NCI-H1694 (cell line): ENCODE measurements around the gene TSC1.
"Not testable (repeated sequence)": the region's sequence is repeated elsewhere in the genome, so short reads cannot be mapped to it uniquely, and the experiment has no call there.

Experiments
- DNase-seq: peaks from one replicate; lab custom pipeline; 2025; lab: John Stamatoyannopoulos, UW

Gene TSC1

DNA sequence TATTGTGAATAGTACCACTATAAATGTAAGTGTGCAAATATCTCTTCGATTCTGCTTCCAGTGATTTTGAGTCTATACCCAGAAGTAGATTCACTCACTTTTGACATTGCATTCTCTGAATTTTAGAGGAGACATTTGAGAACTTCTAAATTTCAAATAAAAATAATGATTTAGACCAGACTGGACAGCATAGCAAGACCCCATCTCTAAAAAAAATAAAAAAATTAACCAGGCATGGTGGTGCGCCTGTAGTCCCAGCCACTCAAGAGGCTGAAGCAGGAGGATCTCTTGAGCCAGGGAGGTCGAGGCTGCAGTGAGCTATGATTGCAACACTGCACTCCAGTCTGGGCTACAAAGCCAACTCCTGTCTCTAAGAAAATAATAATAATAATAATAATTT, 32.2 kb upstream of the TSC1 start:
- DNase-seq = no peak

DNA sequence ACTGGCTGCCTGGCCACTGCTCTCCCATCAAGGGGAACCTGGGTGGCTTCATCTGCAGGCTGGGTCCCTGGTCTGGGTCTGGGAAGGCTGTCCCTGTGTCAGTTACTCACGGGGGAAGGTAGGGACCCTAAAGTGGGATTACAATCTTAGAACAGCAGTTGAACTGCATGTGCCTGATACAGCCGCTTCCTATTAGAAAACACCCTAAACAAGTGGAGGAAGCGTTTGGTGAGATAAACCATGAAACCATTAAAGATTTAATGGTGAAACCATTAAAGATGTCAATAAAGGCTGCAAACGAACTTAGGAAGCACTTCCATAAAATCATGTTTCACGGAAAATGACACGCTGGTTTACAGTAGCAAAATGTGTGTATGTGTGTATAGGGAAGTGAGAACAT, 31.5 kb upstream of the TSC1 start:
- no peak for DNase-seq

DNA sequence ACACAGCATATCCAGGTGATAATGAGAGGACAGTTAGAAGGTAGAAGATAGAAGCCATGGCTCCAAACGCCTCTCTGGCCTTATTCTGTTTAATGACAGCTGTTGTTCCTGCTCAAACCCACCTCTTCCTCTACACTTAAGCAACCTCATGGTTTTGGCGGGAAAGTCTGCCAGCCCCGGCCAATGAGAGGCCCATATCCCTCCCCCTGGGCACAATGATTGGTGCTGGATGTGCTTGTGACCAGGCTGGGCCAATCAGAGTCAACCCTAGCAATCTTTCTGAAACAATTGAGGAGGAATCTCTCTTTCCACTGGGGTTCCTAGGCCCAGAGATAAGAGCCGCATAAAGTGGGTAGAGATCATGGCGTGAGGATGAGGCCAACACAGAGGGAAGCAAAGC, 29.3 kb upstream of the TSC1 start:
- DNase-seq = no peak

DNA sequence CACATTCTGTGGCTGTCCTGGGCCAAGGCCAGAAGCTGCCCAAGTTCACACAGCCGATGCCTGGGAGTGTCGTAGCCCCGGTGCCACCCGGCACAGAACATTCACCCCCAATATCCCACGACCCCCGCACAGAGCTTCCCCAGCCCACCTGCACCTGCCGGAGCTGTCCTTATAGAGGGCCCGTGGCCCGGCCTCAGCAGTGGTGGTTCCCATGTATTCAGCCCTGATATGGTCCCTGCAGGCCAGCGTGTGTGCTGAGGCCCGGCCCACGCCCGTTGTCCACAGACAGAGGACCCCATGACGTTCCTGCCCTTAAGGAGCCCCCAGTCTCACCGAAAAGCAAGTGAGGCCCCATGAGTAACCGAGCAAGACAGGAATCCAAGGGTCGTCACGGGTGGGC, 28.8 kb upstream of the TSC1 start:
- DNase-seq = no peak

DNA sequence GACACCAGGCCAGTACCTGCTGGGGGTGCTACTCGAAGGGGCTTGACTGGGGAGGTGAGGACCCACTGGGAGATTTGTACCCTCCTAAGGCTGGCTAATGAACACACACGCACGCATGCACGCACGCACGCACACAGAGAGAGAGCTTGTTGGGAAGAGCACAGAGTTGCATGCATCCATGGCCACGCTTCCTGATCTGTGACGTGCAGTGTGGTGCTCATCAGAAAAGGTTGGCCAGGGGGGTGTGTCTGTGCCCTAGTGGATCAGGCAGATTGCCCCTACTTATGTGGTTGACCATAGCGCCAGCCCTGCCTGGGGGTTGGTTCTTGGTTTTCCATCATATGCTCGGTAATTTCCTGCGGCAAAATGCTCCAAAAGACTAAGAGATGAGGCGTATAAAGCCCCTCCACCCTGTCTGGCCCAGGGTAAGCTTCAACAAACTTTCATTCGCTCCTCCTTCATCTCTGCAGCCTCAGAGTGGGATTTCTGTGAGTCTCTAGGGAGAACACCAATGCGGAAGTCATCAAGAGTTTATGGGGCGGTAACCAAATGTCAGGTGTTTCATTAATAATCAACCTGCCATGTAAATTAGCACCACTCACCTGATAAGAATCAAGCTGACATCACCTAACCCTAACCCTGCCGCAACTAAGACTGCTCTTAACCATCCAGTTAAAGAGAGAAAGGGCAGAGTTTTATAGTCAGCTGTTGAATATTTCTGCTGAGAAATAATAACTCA, 26.1 kb upstream of the TSC1 start:
- DNase-seq = no peak

DNA sequence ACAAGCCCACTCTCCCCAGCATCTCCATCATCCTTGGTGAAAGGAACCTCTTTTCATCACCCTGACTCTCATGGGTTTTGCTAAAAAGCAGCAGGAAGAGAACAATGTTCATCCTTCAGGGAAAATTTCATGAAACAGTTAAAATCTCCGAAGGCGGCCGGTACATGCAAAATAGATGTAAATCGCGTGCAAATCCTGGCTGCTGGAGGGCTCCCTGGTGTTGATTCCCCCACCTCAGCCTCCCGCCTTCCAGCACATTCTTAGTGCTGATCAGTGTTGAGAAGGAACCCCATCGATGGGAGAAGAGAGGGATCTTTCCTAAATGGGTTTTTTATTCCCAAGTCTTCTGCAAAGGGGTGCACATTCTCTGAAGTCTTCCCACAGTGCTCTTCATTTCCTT, 25.4 kb upstream of the TSC1 start:
- DNase-seq = no peak

DNA sequence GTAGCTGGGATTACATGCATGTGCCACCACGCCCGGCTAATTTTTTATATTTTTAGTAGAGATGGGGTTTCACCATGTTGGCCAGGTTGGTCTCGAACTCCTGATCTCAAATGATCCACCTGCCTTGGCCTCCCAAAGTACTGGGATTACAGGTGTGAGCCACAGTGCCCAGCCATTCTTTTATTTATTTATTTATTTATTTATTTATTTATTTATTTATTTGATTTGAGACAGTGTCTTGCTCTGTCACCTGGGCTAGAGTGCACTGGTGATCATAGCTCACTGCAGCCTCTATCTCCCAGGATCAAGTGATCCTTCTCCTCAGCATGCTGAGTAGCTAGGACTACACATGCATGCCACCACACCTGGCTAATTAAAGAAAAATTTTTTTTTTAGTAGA, 23.5 kb upstream of the TSC1 start:
- not testable (repeated sequence) for DNase-seq

DNA sequence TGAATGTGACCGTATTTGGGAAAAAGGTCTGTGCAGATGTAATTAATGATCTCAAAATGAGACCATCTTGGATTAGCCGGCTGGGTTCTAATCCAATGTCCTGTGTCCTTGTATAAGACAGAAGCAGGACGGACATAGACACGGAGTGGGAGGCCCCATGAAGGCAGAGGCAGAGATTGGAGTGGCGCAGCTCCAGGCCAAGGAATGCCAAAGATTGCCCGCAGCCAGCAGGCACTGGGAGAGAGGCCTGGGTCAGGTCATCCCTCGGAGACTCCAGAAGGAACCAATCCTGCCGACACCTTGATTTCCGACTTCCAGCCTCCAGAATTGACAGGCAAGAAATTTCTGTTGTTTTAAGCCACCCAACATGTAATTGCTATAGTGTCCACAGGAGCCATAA, 21.1 kb upstream of the TSC1 start:
- no peak for DNase-seq

DNA sequence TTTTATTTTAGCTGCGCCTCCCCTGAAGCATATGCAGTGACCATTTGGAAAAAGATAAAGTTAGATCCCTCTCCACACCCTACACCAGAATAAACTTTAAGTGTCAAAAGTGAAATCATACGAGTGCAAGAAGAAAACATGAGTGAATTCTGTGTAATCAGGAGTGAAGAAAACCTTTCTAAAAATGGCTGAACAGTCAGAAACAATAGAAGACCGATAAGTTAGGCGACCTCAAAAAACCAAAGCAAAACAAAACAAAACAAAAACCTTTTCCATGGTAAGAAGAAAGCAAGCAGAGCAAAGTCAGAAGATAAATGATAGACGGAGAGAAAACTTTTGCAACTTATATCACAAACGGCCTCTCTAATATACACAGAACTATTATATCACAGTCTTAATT, 16.6 kb upstream of the TSC1 start:
- no peak for DNase-seq

DNA sequence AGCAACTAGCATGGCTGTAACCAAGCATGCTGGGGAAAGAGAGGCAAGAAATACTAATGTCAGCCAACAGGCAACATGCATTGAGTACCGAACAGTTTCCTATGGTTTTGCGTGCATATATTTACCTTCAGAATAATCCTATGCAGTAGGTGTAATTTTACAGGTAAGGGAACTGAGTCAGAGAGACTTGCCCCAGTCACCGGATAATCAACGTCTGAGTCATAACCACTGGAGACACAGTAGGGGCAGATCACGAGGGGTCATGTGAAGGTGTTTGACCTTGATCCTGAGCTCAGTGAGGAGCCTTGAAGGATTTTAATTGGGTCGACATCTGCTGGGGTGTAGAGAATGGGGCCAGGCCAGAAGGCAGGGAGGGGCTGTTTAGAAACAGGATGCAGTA, 13.4 kb upstream of the TSC1 start:
- DNase-seq = no peak

DNA sequence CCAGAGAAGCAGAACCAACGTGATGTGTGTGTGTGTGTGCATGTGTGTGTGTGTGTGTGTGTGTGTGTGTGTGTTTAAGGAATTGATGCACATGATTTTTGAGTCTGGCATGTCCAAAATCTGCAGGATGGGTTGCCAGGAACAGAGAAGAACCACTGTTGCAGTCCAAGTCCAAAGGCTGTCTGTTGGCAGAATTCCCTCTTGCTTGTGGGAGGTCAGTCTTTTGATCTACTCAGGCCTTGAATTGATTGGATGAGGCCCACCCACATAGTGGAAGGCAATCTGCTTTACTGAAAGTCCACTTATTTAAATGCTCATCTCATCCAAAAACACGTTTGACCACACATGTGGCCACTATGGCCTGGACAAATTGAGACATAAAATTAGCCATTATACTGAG, 11.4 kb upstream of the TSC1 start:
- DNase-seq = no peak

DNA sequence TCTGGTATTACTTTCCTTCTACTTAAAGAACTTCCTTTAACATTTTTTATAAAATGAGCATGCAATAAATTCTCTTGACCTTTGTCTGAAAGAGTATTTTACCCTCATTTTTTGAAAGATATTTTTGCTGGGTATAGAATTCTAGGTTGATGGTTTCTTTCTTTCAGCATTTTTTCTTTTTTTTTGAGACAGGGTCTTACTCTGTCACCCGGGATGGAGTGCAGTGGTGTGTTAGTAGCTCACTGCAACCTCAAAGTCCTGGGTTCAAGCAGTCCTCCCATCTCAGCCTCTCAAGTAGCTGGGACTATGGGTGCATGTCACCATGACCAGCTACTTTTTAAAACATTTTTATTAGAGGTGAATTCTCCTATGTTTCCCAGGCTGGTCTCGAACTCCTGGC, 10.7 kb upstream of the TSC1 start:
- DNase-seq = no peak

DNA sequence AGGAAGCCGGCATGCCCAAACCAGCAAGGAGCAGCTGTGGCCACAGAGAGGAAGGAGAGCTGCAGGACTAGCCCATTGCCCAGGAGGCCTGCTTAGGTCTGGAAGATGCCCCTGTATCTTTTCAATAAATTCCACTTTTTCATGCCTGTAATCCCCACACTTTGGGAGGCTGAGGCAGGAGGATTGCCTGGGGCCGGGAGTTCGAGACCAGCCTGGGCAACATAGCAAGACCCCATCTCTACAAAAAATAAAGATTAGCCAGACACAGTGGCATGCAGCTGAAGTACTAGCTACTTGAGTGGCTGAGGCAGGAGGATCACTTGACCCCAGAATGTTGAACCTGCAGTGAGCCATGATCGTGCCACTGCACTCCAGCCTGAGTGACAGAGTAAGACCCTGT, 5.3 kb upstream of the TSC1 start:
- no peak for DNase-seq

DNA sequence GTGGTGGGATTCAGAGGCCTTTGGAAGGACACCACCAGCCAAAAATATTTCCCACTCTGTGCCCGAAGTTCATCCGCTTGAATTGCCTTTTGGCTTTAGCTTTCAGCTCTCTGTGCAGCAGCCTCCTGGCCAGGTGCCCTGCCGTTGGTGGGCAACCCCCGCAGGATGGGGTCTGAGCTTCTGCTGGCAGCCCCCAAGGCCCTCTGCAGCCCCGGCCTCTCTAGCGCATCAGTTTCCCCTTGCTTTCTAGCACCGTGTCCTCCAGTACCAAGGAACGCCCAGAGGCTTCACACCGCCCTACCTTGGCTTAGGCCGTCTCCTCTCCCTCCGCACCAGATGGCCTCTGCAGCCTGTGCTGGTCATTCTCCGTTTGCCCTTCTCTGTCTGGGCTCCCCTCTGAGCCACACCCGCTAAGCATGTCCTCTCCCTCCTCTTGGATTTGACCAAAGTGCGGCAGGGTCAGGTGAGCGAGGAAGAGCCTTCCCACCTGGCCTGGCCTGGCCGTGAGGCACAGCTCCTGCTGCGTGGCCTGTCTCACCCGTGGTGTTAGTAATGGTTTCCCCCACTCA, 4.2 kb upstream of the TSC1 start:
- no peak for DNase-seq

DNA sequence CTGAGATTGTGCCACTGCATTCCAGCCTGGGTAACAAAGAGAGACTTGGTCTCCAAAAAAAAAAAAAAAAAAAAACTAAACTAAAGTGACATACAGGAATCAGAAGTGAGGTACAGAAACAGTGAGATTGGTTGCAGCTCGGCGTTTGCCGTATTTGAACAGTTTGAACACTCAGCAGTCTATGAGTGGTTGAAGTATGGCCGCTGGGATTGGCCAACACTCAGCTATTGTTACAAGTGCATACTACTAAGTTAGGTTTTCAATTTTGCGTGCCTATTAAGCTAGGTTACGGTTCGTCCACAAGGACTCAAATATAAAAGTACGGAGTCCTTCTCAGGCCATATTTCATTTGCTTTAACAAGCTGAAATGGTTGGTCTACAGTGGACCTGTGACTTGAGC, 3.3 kb upstream of the TSC1 start:
- DNase-seq = no peak

DNA sequence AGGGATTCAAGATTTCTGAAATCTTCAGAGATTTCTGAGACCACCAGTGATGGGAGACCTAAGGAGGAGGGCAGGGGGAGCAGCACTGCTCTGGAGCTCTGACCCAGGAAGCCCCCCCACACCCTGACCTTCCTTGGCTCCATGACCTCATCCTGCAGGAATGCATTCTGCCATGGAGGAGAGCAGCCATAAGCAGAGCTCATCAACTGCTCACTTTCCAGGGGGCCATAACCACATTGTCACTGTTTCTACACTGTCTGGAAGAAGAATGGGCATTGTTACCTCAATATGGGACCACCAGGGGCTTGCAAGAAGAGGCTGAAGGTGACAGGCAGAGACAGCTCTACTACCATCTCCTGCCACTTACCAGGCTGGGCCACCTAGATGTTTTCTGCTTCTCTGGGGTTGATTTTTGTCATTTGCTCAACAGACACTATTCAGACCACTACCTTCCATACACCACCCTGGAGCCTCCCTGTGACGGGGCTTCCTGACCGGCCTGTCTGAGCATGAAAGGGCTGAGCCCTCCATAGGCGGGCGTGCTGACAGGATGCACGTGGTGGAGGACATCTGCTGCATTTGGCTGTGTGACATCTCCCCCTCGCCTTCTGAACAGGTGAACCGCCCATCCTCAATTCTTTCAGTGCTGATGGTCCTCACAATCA, 2.3 kb upstream of the TSC1 start:
- DNase-seq = peak; percentile 88

DNA sequence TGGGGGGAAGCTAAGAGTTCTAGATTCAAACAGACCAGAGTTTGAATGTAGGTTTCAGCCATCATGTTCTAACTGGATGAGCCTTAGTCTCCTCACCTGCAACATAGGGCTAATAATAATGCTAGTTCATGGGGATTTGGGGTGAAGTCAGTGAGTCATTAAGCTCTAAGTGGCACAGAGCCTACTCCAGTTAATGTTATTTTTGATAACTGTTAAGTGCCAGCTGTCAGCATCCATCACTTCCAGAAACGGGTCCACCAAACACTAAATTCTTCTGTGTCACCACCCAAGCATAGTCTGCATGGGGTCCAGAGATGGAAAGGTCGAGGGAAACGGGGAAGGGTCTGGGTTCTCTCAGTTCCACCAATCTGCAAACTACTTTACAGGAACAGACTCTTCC, 1.8 kb upstream of the TSC1 start:
- no peak for DNase-seq

DNA sequence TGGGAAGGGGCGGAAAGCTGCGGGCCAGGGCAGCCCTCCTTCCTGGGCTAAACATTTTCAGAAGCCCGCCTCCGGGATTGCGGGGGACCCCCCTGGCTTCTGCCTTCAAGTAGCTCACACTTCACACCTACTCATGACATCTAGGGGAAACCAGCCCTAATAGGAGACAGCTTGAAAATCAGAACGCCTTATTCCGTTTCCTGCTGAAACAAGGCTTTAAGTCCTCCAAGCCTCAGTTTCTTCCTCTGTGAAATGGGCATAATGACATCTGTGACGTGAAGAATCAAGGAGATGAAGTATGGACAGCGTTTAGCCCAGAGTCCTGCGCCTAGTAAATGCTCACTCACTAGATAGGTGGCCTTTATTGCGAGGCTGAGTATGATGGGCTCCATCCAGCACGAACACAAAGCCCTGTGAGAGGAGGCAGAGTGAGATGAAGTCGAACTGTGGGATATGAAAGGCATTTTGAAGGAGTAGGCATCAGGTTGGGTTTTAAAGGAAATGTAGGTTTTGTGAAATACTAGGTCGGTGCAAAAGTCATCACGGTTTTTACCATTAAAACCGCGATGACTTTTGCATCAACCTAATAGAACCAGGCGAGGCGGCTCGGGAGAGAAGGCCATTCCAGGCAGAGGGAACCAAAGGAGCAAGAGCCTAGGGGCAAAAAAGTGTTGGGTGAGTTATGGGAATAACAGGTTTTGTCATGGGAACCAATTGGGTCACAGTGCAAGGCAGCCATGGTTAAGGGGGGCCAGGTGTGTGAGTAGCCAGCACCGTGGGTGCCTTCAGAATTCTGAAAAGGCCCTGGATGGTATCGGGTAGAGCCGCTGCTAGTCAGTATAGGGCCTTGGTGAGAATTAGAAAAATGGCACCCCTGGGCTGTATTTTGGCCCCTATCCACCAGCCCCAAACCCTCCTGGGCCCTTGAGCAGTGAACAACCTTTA, 1.0 kb upstream of the TSC1 start:
- DNase-seq = no peak

DNA sequence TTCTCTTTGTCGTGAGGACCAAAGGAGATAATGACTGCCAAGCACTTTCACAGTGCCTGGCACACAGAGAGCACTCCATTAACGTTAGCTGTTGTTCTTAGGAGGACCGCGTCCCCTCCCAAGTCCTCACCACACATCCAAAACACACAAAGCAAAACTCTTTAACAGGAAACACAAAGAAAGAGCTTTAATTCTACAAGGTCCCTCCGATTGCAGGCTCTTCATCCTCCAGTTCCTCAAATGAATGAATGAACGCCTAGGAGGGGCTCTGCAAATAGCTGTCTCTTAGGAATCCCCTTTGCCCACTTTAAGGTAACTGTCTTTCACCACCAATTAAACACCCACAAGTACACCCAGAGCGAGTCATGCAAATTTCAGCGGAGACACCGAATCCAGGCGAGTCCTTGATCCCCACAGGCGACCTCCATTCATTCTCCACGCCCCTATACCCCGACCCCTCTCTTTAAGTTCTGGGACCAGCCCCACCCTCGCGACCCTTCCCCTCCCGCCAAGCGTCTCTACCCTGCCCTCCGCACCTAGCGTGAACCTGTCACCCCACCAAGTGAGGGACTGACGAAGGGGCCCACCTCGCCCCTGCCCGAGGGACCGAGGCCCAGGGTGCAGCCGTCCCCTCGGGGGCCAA, 644 bp downstream of the TSC1 start:
- DNase-seq = no peak

DNA sequence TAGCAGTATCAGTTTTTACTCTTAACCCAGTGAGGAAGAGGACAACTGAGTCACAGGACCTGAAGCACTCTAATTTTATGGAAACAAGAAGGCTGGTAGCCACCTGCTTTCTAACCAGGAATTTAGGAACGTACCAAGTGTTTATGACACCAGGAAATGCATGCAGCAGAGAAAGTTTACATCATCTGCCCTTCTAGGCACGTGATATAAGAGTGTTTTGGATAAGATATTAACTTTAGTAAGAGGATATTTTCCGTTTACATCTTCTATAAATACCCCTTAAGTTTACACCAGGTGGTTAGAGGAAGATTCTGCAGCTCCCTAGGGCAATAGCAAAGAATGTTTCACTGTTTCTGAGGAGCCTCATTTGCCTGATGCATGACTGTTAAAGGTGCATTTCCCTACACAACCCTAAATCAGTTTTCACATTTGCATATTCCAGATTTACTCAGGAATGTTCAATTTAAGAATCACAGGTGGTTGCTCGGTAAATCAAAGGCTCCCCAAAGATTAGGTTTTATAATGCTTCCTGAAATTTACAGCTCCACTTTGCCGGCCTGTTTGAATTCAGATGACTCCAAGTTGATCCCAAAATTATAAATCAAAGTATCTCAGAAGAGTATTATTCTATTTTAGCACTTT, 1.8 kb downstream of the TSC1 start:
- no peak for DNase-seq

DNA sequence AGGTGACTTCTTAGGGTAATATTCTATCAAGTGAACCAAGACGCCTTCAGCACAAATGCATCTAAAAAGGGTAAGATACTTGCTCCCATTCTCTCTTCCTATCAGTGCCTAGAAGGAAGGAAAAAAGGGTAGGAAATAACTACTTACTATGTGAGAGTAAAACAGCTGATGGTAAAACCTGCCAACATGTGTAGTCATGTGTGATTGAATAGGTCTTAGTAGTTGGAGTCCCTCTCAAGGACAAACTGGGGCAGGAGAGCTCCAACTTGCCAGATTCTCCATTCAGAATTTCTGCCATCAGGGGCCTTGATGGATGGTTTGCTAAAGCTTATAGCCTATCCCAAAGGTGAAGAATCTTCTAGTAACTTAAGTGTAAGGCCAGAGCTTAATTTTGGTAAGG, 5.2 kb downstream of the TSC1 start:
- DNase-seq = no peak

DNA sequence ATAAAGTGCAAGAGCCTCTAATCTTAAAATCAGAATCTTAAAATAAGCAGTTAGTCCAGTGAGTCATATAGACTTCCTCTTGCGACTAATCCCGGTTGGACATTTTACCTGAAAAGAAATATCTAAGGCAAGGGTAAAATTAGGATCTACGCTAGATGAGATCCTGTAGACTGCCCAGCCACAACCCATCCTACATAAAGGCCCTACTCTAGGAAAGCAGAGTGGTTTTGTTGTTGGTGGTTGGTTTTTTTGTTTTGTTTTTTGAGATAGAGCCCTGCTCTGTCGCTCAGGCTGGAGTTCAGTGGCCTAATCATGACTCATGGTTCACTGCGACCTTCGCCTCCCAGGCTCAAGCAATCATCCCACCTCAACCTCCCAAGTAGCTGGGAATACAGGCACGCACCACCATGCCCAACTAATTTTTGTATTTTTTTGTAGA, 6.9 kb downstream of the TSC1 start:
- no peak for DNase-seq
